Pericardium fibroblast (primary cell): ENCODE data around the gene FZD8. TPM values are rescaled to one million over a fixed set of nuclear protein-coding genes. Genes with fewer than 3 reads are reported as not detected.

Source experiments
- total RNA-seq: library from RNA; depleted of rRNA; stranded (reverse); fragments of >200 nt; gene quantifications from 2 replicates; pipeline ENCODE4 v1.2.3, GENCODE V29; 2015

FZD8 gene
- total RNA-seq = 11.7 and 15.7 TPM in 2 replicates

GRCh38 chr10:35642035-35642792 is at the start of gene FZD8:
TSS of gene FZD8 (minus strand) at chr10:35642296. CDS start at chr10:35641429, 867 bp downstream.

DNA sequence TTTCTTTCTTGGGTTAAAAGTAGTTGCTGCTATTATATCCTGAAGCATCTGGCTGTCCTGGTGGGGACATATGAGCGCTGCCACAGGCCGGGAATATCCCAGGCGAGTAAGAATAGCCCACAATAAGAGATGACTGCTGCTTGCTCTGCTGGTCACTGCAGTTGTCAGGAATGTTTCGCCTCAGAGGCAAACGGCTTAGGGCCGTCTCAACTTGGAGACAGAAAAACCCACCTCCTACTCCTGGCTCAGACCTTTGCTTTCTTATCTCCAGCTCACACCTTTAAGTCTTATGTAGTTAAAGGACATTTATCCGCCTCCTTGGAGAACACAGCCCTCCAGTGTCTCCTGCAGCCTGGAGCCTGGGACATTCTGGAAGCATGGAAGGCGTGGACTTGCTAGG is 36.9 kb downstream of the FZD8 start, which contains the start of gene GJD4:
GJD4 (plus strand) TSS at position 151 of the 400 bp plus-strand sequence; CDS start at position 378, 227 bp downstream.

Other genes with a start within 250 kb of the FZD8 start
- not detected in 2 replicates for gene GJD4, start 37.0 kb downstream of the FZD8 start, total RNA-seq